Esophagus squamous epithelium (tissue), 5 donors: ENCODE data around the gene CDHR3. TPM values are rescaled to one million over a fixed set of nuclear protein-coding genes. Genes with fewer than 3 reads are reported as not detected.

Experiments
- DNase-seq: peaks from one replicate; lab custom pipeline; 2025; lab: John Stamatoyannopoulos, UW
- H3K27ac ChIP-seq, 4 donors: fragments of 200-600 bp; sonication (generic); one replicate each; pipeline ENCODE4 v1.5.1; 2016 to 2019; ENCODE audit warnings: mild to moderate bottlenecking in 1 of 4
- H3K27me3 ChIP-seq, 4 donors: fragments of 200-600 bp; sonication (generic); 1 replicate in 3 of 4; 2 replicates in 1 of 4; pipeline versions ENCODE4 v1.5.1 to v1.6.0; 2017 to 2021; ENCODE audit warnings: antibody characterized with exemption in 1 of 4
- H3K36me3 ChIP-seq, 3 donors: fragments of 200-600 bp; sonication (generic); one replicate each; pipeline ENCODE4 v1.5.1; 2016 to 2019
- H3K4me1 ChIP-seq, 3 donors: fragments of 200-600 bp; sonication (generic); one replicate each; pipeline ENCODE4 v1.5.1; 2017 to 2019
- H3K4me3 ChIP-seq, 4 donors: fragments of 200-600 bp; sonication (generic); 1 replicate in 3 of 4; 2 replicates in 1 of 4; pipeline ENCODE4 v1.5.1; 2016 to 2019; ENCODE audit warnings: mild to moderate bottlenecking in 2 of 4, moderate library complexity in 1 of 4
- H3K9me3 ChIP-seq, 3 donors: fragments of 200-600 bp; sonication (generic); one replicate each; pipeline ENCODE4 v1.5.1; 2016 to 2019
- CTCF ChIP-seq, 6 experiments: fragments of 450-650 bp in 4 of 6; fragments of 200-600 bp in 2 of 6; sonication (generic) in 2 of 6; IDR thresholded peaks; one replicate each; pipeline ENCODE4 v1.5.1; 2016 to 2019; ENCODE audit warnings: antibody characterized with exemption in 6 of 6, mild to moderate bottlenecking in 4 of 6, moderate library complexity in 4 of 6
- POLR2A ChIP-seq, 4 donors: fragments of 450-650 bp; IDR thresholded peaks; one replicate each; pipeline ENCODE4 v1.6.1; 2017; ENCODE audit warnings: antibody characterized with exemption in 4 of 4, mild to moderate bottlenecking in 4 of 4, moderate library complexity in 3 of 4
- WGBS, 2 donors: methylation state at CpG; one replicate each; pipeline ENCODE4 v1.1.5; 2018; 5-methylcytosine and 5-hydroxymethylcytosine counted together
- intact Hi-C: fragments of 100-400 bp; cut with DNase I; formaldehyde crosslinking; loops from one replicate; pipeline ENCODE4 v1.15.0; 2022
- total RNA-seq, 4 donors: library from RNA; depleted of rRNA; stranded (reverse); fragments of >200 nt; gene quantifications; one replicate each; pipeline ENCODE4 v1.1.0, GENCODE V29; 2016
- donor health status: DM: yes; HTN: yes; CAD: no.

The CDHR3 gene
- total RNA-seq, 4 donors from 2014 or later, result 0.32 to 2.5 (median 1.9) TPM

DNA sequence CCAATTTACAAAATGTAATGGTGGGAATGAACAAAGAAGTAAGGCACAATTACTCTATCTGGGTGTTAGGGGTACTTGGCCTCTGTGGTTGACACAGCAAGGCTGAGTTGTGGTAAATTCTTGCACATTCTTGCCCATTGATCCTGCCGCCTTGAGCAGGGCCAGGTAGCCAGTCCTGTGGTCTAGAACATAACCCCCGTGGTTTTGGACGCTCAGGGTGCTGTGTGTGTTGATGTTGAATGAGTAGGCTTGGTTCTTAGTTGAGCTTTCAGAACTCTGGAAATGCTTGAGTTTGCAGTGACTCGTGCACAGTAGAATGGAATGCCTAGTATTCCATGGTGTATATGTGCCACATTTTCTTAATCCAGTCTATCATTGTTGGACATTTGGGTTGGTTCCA, 42.3 kb upstream of the CDHR3 start:
- no peak for TF ChIP-seq CTCF (IDR thresholded peaks at IDR 0.05)
- no peak for TF ChIP-seq POLR2A (IDR thresholded peaks at IDR 0.05)
- no peaks in the 10 kb centered on the region for H3K9me3 ChIP-seq
- WGBS, 2 donors, result 85 to 93% methylated on average over 3 to 4 of the region's 4 CpGs
- H3K4me1 ChIP-seq, result no peaks in the 10 kb centered on the region
- DNase-seq, result no peak
- intact Hi-C loops, result no loop called here
- H3K4me3 ChIP-seq, result no peak overlapping the region
- H3K36me3 ChIP-seq, result no peaks in the 10 kb centered on the region
- no peak overlapping the region for H3K27ac ChIP-seq
- no peaks in the 10 kb centered on the region for H3K27me3 ChIP-seq

DNA sequence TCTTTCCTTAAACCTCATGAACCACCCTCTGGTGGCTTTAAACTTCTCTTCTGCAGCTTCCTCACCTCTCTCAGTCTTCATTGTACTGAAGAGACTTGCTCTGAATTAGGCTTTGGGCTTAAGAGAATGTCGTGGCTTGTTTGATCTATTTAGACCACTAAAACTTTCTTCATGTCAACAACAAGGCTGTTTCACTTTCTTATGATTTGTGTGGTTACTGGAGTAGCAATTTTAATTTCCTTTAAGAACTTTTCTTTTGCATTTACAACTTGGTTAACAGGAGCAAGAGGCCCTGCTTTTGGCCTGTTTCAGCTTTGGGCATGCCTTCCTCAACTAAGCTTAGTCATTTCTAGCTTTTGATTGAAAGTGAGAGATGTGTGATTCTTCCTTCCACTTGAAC, 38.1 kb upstream of the CDHR3 start:
- intact Hi-C loops, result no loop called here

GRCh38 chr7:105926131-105926530, 36.9 kb upstream of the CDHR3 start:
- WGBS, 2 donors, result 56 to 73% methylated on average over 3 of the region's 3 CpGs
- no peaks in the 10 kb centered on the region for H3K36me3 ChIP-seq
- intact Hi-C loops, result no loop called here
- no peaks in the 10 kb centered on the region for H3K4me1 ChIP-seq
- no peak for DNase-seq
- no peak overlapping the region for H3K4me3 ChIP-seq
- no peaks in the 10 kb centered on the region for H3K27me3 ChIP-seq
- no peak for TF ChIP-seq CTCF (IDR thresholded peaks at IDR 0.05)
- no peak for TF ChIP-seq POLR2A (IDR thresholded peaks at IDR 0.05)
- no peak overlapping the region for H3K27ac ChIP-seq
- H3K9me3 ChIP-seq, result no peaks in the 10 kb centered on the region

More for the DNA sequence above, 38.1 kb upstream of the CDHR3 start:
- no peaks in the 10 kb centered on the region for H3K9me3 ChIP-seq
- H3K4me1 ChIP-seq, result no peaks in the 10 kb centered on the region
- 75 to 86% methylated on average over 1 of the region's 1 CpG for WGBS, 2 donors
- H3K4me3 ChIP-seq, result no peak overlapping the region
- H3K27me3 ChIP-seq, result no peaks in the 10 kb centered on the region
- H3K27ac ChIP-seq, result no peak overlapping the region
- no peaks in the 10 kb centered on the region for H3K36me3 ChIP-seq
- no peak for TF ChIP-seq POLR2A (IDR thresholded peaks at IDR 0.05)
- TF ChIP-seq CTCF (IDR thresholded peaks at IDR 0.05), result no peak
- DNase-seq, result no peak

GRCh38 chr7:105931179-105931578, 31.9 kb upstream of the CDHR3 start:
- TF ChIP-seq CTCF (IDR thresholded peaks at IDR 0.05), result no peak
- no peak for TF ChIP-seq POLR2A (IDR thresholded peaks at IDR 0.05)
- Histone ChIP-seq H3K9me3 (no peaks in the 10 kb centered on the region), H3K36me3 (no peaks in the 10 kb centered on the region), H3K4me3 (no peak overlapping the region), H3K27me3 (no peaks in the 10 kb centered on the region), H3K4me1 (peaks cover 0 to 30% (median 3%) of the 10 kb centered on the region in 3 donors), H3K27ac (no peak overlapping the region)
- intact Hi-C loops, result no loop called here
- WGBS, 2 donors, result 74 to 78% methylated on average over 4 of the region's 4 CpGs
- DNase-seq, result no peak

DNA sequence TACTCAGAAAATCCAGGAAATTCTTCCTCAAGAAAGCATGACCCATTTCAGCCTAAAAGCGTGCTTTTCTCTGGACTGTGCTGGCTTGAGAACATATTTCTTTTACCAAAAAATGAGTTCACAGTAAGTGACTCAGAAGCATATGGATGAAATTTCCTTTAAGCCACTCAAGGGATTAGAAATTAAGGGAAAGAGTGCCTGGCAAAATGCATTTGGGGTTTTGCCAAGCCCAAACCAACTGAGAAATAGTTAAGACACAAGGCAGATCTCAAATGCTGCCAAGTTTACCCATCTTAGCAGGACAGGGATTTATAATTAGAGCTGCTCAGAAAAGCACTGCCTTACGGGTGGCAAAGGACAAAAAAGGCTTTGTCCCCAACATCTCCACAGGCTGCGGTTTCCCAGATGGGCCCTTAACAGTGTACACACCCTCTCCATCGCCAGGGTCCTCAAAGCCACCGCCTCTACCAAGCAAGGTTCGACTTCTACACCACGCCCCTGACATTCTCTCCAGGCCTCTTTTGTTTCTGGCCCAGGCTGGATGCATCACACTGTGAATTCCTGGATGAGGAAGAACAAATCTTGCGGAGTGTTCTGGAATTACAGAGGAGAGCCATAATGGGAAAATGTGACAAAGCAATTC, 30.1 kb upstream of the CDHR3 start:
- no peak overlapping the region for H3K4me3 ChIP-seq
- no peak for DNase-seq
- WGBS, 2 donors, result 48 to 62% methylated on average over 8 of the region's 8 CpGs
- H3K4me1 ChIP-seq, result peaks cover 0 to 30% (median 3%) of the 10 kb centered on the region in 3 donors
- H3K27me3 ChIP-seq, result no peaks in the 10 kb centered on the region
- H3K9me3 ChIP-seq, result no peaks in the 10 kb centered on the region
- no peaks in the 10 kb centered on the region for H3K36me3 ChIP-seq
- TF ChIP-seq CTCF (IDR thresholded peaks at IDR 0.05) (no peak), POLR2A (IDR thresholded peaks at IDR 0.05) (no peak)
- intact Hi-C loops, result no loop called here
- peak overlapping the region in 3 of 4 donors; percentile 32 to 78 (median 64) for H3K27ac ChIP-seq
